ENCODE measurements around the gene CCDC92. TPM values are rescaled to one million over a fixed set of nuclear protein-coding genes. Genes with fewer than 3 reads are reported as not detected.

CCDC92 gene
- polyA plus RNA-seq, 3 donors, result 4.4 to 11.6 (median 5.5) TPM

DNA sequence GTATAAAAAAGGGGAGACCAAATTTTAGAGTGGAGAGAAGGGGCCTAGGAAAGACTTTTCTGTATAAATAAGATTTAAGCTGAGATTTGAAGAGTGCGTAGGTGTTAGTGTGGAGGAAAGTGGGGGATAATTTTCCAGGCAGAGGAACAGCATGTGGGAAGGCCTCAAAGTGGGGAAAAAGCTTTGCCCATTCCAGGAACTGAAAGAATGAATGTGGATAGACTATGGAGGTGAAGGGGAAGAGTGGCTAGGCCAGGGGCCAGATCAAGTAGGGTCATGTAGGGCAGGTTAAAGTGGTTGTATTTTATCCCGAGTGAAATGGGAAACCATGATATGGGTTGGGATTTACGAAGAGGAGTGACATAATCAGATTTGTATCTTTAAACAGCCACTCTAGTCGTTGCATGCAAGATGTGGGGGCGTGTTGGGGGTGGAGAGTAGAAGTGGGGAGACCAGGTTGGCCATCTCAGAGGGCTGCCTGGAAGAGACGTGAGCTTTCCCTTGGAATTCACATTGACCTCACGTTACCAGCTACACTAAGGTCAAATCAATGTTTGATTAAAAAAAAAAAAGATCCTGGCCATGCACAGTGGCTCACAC, 3.7 kb upstream of the CCDC92 start:
- intact Hi-C loops (cut with micrococcal nuclease), result no loop called here
- H3K27ac Mint-ChIP-seq, result no peak overlapping the region
- WGBS (ENCODE audit: insufficient coverage), result 100% methylated on average over 2 of the region's 7 CpGs

DNA sequence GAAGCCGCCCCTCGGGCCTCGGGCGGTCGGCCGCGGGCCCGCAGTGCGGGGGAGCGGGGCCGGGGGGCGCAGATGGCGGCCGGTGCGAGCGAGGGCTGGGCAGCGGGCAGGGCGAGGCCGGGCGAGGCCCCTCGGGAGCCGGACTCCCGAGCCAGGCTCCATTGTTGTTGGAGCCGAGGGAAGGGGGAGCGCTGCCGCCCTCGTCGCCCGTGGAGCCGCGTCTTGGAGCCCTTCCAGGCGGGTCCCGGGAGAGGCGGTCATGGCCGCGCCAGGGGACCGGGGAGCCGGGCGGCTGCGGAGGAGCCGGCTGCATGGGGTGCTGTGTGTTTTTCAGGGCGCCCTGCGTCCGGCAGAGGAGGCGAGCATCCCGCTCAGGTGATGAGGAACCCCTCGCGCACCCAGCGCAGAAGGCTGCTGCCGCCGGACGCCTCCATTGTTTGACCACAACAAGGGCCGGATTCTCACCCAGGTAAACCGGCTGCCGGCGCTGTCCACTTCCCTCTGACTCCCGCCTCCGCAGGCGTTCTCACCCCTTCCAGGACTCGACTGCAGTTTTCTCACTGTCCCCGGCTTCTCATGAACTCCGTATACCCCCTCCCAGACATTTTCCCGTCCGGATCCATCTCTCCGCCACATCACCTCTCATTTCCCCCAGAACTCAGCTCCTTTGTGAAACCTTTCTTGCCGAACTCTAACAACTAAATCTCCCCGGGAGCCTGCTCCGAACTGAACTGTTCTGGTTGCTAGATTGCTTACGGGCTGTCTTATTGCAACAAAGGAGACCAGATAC, 1.1 kb upstream of the CCDC92 start:
- Histone ChIP-seq H3K27me3 (ENCODE audit: control insufficient read depth in 2 of 2, insufficient read depth in 2 of 2, low read length in 2 of 2) (peaks cover 13 to 18% of the 10 kb centered on the region in 2 donors), H3K4me3 (replicated peaks in 1 of 3; ENCODE audit: low read depth in 2 of 3, low read length in 3 of 3) (peak overlapping the region; percentile 44 to 84 (median 75)), H3K9me3 (replicated peaks in 1 of 2; ENCODE audit: control insufficient read depth in 1 of 2, insufficient read depth in 1 of 2, low read length in 2 of 2) (no peaks in the 10 kb centered on the region), H2AFZ (ENCODE audit: insufficient read depth, low read depth, low read length, poor library complexity, severe bottlenecking) (peak overlapping the region; percentile 82), H3K4me2 (replicated peaks; ENCODE audit: extremely low read depth, low read length, poor library complexity, severe bottlenecking) (peak overlapping the region; percentile 87), H3K4me1 (ENCODE audit: control insufficient read depth in 1 of 2, insufficient read depth in 2 of 2, low read length in 2 of 2) (peaks cover 12 to 20% of the 10 kb centered on the region in 2 donors), H4K20me1 (ENCODE audit: insufficient read depth, low read length) (no peaks in the 10 kb centered on the region), H3K79me2 (ENCODE audit: insufficient read depth, low read length) (no peaks in the 10 kb centered on the region), H3K36me3 (replicated peaks in 1 of 2; ENCODE audit: control insufficient read depth in 1 of 2, insufficient read depth in 2 of 2, low read length in 2 of 2) (peaks cover 2 to 7% of the 10 kb centered on the region in 2 donors), H3K9ac (ENCODE audit: insufficient read depth, low read length, poor library complexity, severe bottlenecking) (peak overlapping the region; percentile 59), H3K27ac (ENCODE audit: low read depth in 1 of 2, low read length in 2 of 2) (no peak overlapping the region)
- 3% methylated on average over 69 of the region's 69 CpGs for WGBS (ENCODE audit: insufficient coverage)
- peaks cover 12% of the 10 kb centered on the region for H3K4me1 Mint-ChIP-seq
- peak in 2 of 3 donors; percentile 4 to 10 for DNase-seq
- H3K4me3 Mint-ChIP-seq, result peak overlapping the region; percentile 80 to 95
- intact Hi-C loops (cut with micrococcal nuclease), result no loop called here
- peak overlapping the region in 2 of 7 donors; percentile 43 to 66 for H3K27ac Mint-ChIP-seq
- H3K36me3 Mint-ChIP-seq, result peaks cover 9 to 21% of the 10 kb centered on the region in 2 donors
- H3K9me3 Mint-ChIP-seq, result peaks cover 0 to 7% (median 1%) of the 10 kb centered on the region in 7 donors
- peaks cover 11 to 19% (median 19%) of the 10 kb centered on the region in 3 donors for H3K27me3 Mint-ChIP-seq (ENCODE audit: low read depth in 3 of 3)
- TF ChIP-seq, protein P1, sequence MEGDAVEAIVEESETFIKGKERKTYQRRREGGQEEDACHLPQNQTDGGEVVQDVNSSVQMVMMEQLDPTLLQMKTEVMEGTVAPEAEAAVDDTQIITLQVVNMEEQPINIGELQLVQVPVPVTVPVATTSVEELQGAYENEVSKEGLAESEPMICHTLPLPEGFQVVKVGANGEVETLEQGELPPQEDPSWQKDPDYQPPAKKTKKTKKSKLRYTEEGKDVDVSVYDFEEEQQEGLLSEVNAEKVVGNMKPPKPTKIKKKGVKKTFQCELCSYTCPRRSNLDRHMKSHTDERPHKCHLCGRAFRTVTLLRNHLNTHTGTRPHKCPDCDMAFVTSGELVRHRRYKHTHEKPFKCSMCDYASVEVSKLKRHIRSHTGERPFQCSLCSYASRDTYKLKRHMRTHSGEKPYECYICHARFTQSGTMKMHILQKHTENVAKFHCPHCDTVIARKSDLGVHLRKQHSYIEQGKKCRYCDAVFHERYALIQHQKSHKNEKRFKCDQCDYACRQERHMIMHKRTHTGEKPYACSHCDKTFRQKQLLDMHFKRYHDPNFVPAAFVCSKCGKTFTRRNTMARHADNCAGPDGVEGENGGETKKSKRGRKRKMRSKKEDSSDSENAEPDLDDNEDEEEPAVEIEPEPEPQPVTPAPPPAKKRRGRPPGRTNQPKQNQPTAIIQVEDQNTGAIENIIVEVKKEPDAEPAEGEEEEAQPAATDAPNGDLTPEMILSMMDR (IDR thresholded peaks at IDR 0.05), result no peak

More for the DNA sequence above, 3.7 kb upstream of the CCDC92 start:
- Mint-ChIP-seq H3K27me3 (ENCODE audit: low read depth in 3 of 3) (peaks cover 11 to 16% (median 16%) of the 10 kb centered on the region in 3 donors), H3K4me1 (peaks cover 12% of the 10 kb centered on the region), H3K4me3 (no peak overlapping the region), H3K9me3 (peaks cover 0 to 7% (median 0%) of the 10 kb centered on the region in 7 donors), H3K36me3 (peaks cover 9 to 26% of the 10 kb centered on the region in 2 donors)
- no peak for DNase-seq
- no peak overlapping the region for H2AFZ ChIP-seq (ENCODE audit: insufficient read depth, low read depth, low read length, poor library complexity, severe bottlenecking)
- TF ChIP-seq, protein P1 (IDR thresholded peaks at IDR 0.05), result no peak
- peaks cover 12 to 20% of the 10 kb centered on the region in 2 donors for H3K4me1 ChIP-seq (ENCODE audit: control insufficient read depth in 1 of 2, insufficient read depth in 2 of 2, low read length in 2 of 2)
- H3K27ac ChIP-seq (ENCODE audit: low read depth in 1 of 2, low read length in 2 of 2), result no peak overlapping the region
- H3K27me3 ChIP-seq (ENCODE audit: control insufficient read depth in 2 of 2, insufficient read depth in 2 of 2, low read length in 2 of 2), result peaks cover 12 to 15% of the 10 kb centered on the region in 2 donors
- no peaks in the 10 kb centered on the region for H3K79me2 ChIP-seq (ENCODE audit: insufficient read depth, low read length)
- H3K4me2 ChIP-seq (replicated peaks; ENCODE audit: extremely low read depth, low read length, poor library complexity, severe bottlenecking), result no peak overlapping the region
- no peak overlapping the region for H3K9ac ChIP-seq (ENCODE audit: insufficient read depth, low read length, poor library complexity, severe bottlenecking)
- H3K36me3 ChIP-seq (replicated peaks in 1 of 2; ENCODE audit: control insufficient read depth in 1 of 2, insufficient read depth in 2 of 2, low read length in 2 of 2), result peaks cover 2 to 7% of the 10 kb centered on the region in 2 donors
- H4K20me1 ChIP-seq (ENCODE audit: insufficient read depth, low read length), result no peaks in the 10 kb centered on the region
- H3K9me3 ChIP-seq (replicated peaks in 1 of 2; ENCODE audit: control insufficient read depth in 1 of 2, insufficient read depth in 1 of 2, low read length in 2 of 2), result no peaks in the 10 kb centered on the region
- H3K4me3 ChIP-seq (replicated peaks in 1 of 3; ENCODE audit: low read depth in 2 of 3, low read length in 3 of 3), result no peak overlapping the region

All from CD14-positive monocyte (primary cell).